NCI-H1105 treated with DMSO at 0.1 percent for 48 hours (cell line): ENCODE data around the gene GPLD1.
A peak's percentile ranks its signal among the peaks of the same experiment; 100 is the strongest.
"Not testable (repeated sequence)": the region's sequence is repeated elsewhere in the genome, so short reads cannot be mapped to it uniquely, and the experiment has no call there.

ENCODE experiments used
- DNase-seq: peaks from one replicate; lab custom pipeline; 2025; lab: John Stamatoyannopoulos, UW

The GPLD1 gene

GRCh38 chr6:24489470-24489869 is at the start of gene GPLD1:
Gene GPLD1, minus strand, starts transcription at chr6:24489578. Its CDS starts 67 bp downstream, at chr6:24489511.
- DNase-seq = no peak

GRCh38 chr6:24537771-24538385 is 48.5 kb upstream of the GPLD1 start:
- DNase-seq = no peak

- no peak for DNase-seq
Observed at GRCh38 chr6:24537082-24537699, 47.8 kb upstream of the GPLD1 start.

GRCh38 chr6:24536466-24536865 is 47.1 kb upstream of the GPLD1 start:
- no peak for DNase-seq

GRCh38 chr6:24535210-24535609 is 45.8 kb upstream of the GPLD1 start:
- DNase-seq = no peak

GRCh38 chr6:24534329-24534728 is 45.0 kb upstream of the GPLD1 start:
- DNase-seq = no peak

- DNase-seq = no peak
Observed at GRCh38 chr6:24529985-24530384, 40.6 kb upstream of the GPLD1 start.

GRCh38 chr6:24524805-24525204 is 35.4 kb upstream of the GPLD1 start:
- DNase-seq = peak; percentile 18

- no peak for DNase-seq
Observed at GRCh38 chr6:24524329-24524728, 35.0 kb upstream of the GPLD1 start.

- DNase-seq = peak; percentile 91
Observed at GRCh38 chr6:24522228-24523176, 33.1 kb upstream of the GPLD1 start.

GRCh38 chr6:24520929-24521546 is 31.7 kb upstream of the GPLD1 start:
- peak; percentile 15 for DNase-seq

- no peak for DNase-seq
Observed at GRCh38 chr6:24517659-24518543, 28.5 kb upstream of the GPLD1 start.

- no peak for DNase-seq
Observed at GRCh38 chr6:24513602-24514001, 24.2 kb upstream of the GPLD1 start.

- not testable (repeated sequence) for DNase-seq
Observed at GRCh38 chr6:24511976-24512375, 22.6 kb upstream of the GPLD1 start.

- DNase-seq = no peak
Observed at GRCh38 chr6:24506814-24507520, 17.6 kb upstream of the GPLD1 start.

- no peak for DNase-seq
Observed at GRCh38 chr6:24504649-24505586, 15.5 kb upstream of the GPLD1 start.

- DNase-seq = no peak
Observed at GRCh38 chr6:24504287-24504648, 14.9 kb upstream of the GPLD1 start.

- DNase-seq = no peak
Observed at GRCh38 chr6:24501914-24502313, 12.5 kb upstream of the GPLD1 start.

- DNase-seq = no peak
Observed at GRCh38 chr6:24501374-24501773, 12.0 kb upstream of the GPLD1 start.

GRCh38 chr6:24500683-24501082 is 11.3 kb upstream of the GPLD1 start:
- DNase-seq = no peak
